ENCODE data around the gene ERCC6. TPM values are rescaled to one million over a fixed set of nuclear protein-coding genes. Genes with fewer than 3 reads are reported as not detected.

Gene ERCC6
- total and polyA plus RNA-seq, 12 donors = 1.9 to 32.4 (median 21.6) TPM

- H3K27me3 ChIP-seq = peaks cover 0 to 22% (median 5%) of the 10 kb centered on the region in 7 donors
- H3K4me1 ChIP-seq = peaks cover 0 to 3% (median 0%) of the 10 kb centered on the region in 9 donors
- no peak overlapping the region for H3K27ac ChIP-seq
- intact Hi-C loops (cut with DNase I) = no loop called here
- DNase-seq (no peak), ATAC-seq (peak in 3 of 8 donors; percentile 33 to 35 (median 33))
- no peaks in the 10 kb centered on the region for H3K36me3 ChIP-seq
- WGBS, 2 donors = 64 to 78% methylated on average over 4 of the region's 4 CpGs
- peaks cover 0 to 10% (median 0%) of the 10 kb centered on the region in 11 donors for H3K9me3 ChIP-seq
- TF ChIP-seq CTCF (IDR thresholded peaks at IDR 0.05) = no peak
- H3K4me3 ChIP-seq = no peak overlapping the region
Observed at GRCh38 chr10:49564461-49565009, 25.6 kb upstream of the ERCC6 start.

GRCh38 chr10:49562893-49563292 is 24.0 kb upstream of the ERCC6 start:
- WGBS, 2 donors = 62 to 79% methylated on average over 1 of the region's 1 CpG
- no peak overlapping the region for H3K27ac ChIP-seq
- DNase-seq (no peak), ATAC-seq (no peak)
- H3K36me3 ChIP-seq = no peaks in the 10 kb centered on the region
- peaks cover 0 to 29% (median 10%) of the 10 kb centered on the region in 7 donors for H3K27me3 ChIP-seq
- H3K4me1 ChIP-seq = peaks cover 0 to 3% (median 0%) of the 10 kb centered on the region in 9 donors
- H3K4me3 ChIP-seq = no peak overlapping the region
- H3K9me3 ChIP-seq = no peaks in the 10 kb centered on the region
- intact Hi-C loops (cut with DNase I) = no loop called here
- no peak for TF ChIP-seq CTCF (IDR thresholded peaks at IDR 0.05)

- 71 to 77% methylated on average over 2 of the region's 2 CpGs for WGBS, 2 donors
- Histone ChIP-seq H3K27ac (no peak overlapping the region), H3K4me3 (no peak overlapping the region), H3K4me1 (peaks cover 0 to 3% (median 0%) of the 10 kb centered on the region in 9 donors), H3K27me3 (peaks cover 0 to 29% (median 10%) of the 10 kb centered on the region in 7 donors), H3K9me3 (peaks cover 0 to 11% (median 0%) of the 10 kb centered on the region in 11 donors), H3K36me3 (no peaks in the 10 kb centered on the region)
- DNase-seq (no peak), ATAC-seq (no peak)
- intact Hi-C loops (cut with DNase I) = no loop called here
- TF ChIP-seq CTCF (IDR thresholded peaks at IDR 0.05) = no peak
Observed at GRCh38 chr10:49560526-49560925, 21.6 kb upstream of the ERCC6 start.

DNA sequence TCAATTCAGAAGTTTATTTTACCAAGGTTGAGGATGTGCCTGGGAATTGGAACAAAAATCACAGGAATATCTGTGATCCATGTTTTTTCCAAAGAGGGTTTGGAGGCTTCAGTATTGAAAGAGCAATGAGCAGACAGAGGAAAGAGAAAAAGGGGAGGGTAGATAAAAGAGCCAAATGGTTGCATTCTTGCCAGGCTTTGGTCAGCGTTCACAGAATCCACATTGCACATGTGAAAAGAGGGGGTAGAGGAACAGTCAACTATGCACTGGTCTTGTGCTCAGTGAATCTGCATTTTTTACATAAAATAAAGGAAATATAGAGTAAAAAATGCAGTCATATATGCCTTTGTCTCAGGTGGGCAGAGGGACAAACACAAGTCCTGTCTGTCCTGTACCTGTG is 20.6 kb upstream of the ERCC6 start:
- no peaks in the 10 kb centered on the region for H3K36me3 ChIP-seq
- no peak overlapping the region for H3K4me3 ChIP-seq
- no peaks in the 10 kb centered on the region for H3K4me1 ChIP-seq
- DNase-seq = no peak
- intact Hi-C loops (cut with DNase I) = no loop called here
- WGBS, 2 donors = 26% methylated on average over 1 of the region's 1 CpG
- H3K27me3 ChIP-seq = peaks cover 0 to 29% (median 10%) of the 10 kb centered on the region in 7 donors
- ATAC-seq = no peak
- peaks cover 0 to 13% (median 0%) of the 10 kb centered on the region in 11 donors for H3K9me3 ChIP-seq
- no peak for TF ChIP-seq CTCF (IDR thresholded peaks at IDR 0.05)
- no peak overlapping the region for H3K27ac ChIP-seq
